Common myeloid progenitor, CD34-positive (primary cell): ENCODE data around the gene CLECL1. TPM values are rescaled to one million over a fixed set of nuclear protein-coding genes. Genes with fewer than 3 reads are reported as not detected.

ENCODE experiments used
- CTCF ChIA-PET: fragments of 350-600 bp; sonication (Branson Sonifier 250); formaldehyde crosslinking; loops from one replicate; lab custom pipeline; 2021; ENCODE audit warnings: antibody characterized with exemption; lab: Charles Lee
- POLR2A ChIA-PET: fragments of 350-600 bp; sonication (Branson Sonifier 250); formaldehyde crosslinking; loops from one replicate; lab custom pipeline; 2021; ENCODE audit warnings: antibody characterized with exemption; lab: Charles Lee
- DNase-seq, 3 donors: peaks; one replicate each; pipeline versions ENCODE4 v3.0.0 to v3.0.0-alpha.2; 2013
- H3K27ac ChIP-seq, 2 experiments: 1 replicate in 1 of 2; 2 replicates in 1 of 2; pipeline ENCODE4 v1.7.0; 2013; ENCODE audit warnings: inconsistent platforms in 2 of 2, low read length in 2 of 2, mild to moderate bottlenecking in 2 of 2, low read depth in 1 of 2, moderate library complexity in 1 of 2; ENCODE audit not compliant: severe bottlenecking in 2 of 2, insufficient read depth in 1 of 2, poor library complexity in 1 of 2
- H3K27me3 ChIP-seq, 5 experiments: replicated peaks in 2 of 5; 1 replicate in 3 of 5; 2 replicates in 2 of 5; pipeline versions ENCODE4 v1.6.1 to v1.7.0; 2013; ENCODE audit warnings: low read length in 4 of 5, mild to moderate bottlenecking in 2 of 5, moderate library complexity in 2 of 5, inconsistent platforms in 1 of 5; ENCODE audit not compliant: insufficient read depth in 5 of 5, control insufficient read depth in 4 of 5
- H3K36me3 ChIP-seq, 4 experiments: 1 replicate in 2 of 4; 2 replicates in 2 of 4; pipeline versions ENCODE4 v1.6.1 to v1.7.0; 2013; ENCODE audit warnings: low read length in 3 of 4, control low read depth in 1 of 4, mild to moderate bottlenecking in 1 of 4; ENCODE audit not compliant: control insufficient read depth in 4 of 4, insufficient read depth in 4 of 4
- H3K4me1 ChIP-seq, 4 experiments: 1 replicate in 3 of 4; 2 replicates in 1 of 4; pipeline versions ENCODE4 v1.6.1 to v1.7.1; 2013; ENCODE audit warnings: low read length in 3 of 4, mild to moderate bottlenecking in 3 of 4, control low read depth in 1 of 4, inconsistent platforms in 1 of 4, moderate library complexity in 1 of 4; ENCODE audit not compliant: control insufficient read depth in 4 of 4, insufficient read depth in 4 of 4; ENCODE audit errors: control extremely low read depth in 1 of 4
- H3K4me3 ChIP-seq, 7 experiments: 1 replicate in 4 of 7; 2 replicates in 3 of 7; pipeline versions ENCODE4 v1.5.1 to v1.7.0; 2013; ENCODE audit warnings: mild to moderate bottlenecking in 7 of 7, low read length in 6 of 7, moderate library complexity in 6 of 7, inconsistent platforms in 2 of 7, low read depth in 2 of 7, control low read depth in 1 of 7; ENCODE audit not compliant: insufficient read depth in 4 of 7, control insufficient read depth in 1 of 7; ENCODE audit errors: extremely low read depth in 1 of 7
- H3K9me3 ChIP-seq, 5 experiments: 1 replicate in 4 of 5; 2 replicates in 1 of 5; pipeline versions ENCODE4 v1.6.1 to v1.7.1; 2013; ENCODE audit warnings: low read length in 4 of 5, mild to moderate bottlenecking in 2 of 5, inconsistent platforms in 1 of 5, low read depth in 1 of 5, moderate library complexity in 1 of 5; ENCODE audit not compliant: control insufficient read depth in 4 of 5, insufficient read depth in 2 of 5; ENCODE audit errors: control extremely low read depth in 1 of 5
- WGBS: methylation state at CpG from one replicate; pipeline ENCODE4 v1.1.5; 2013; ENCODE audit not compliant: insufficient coverage; 5-methylcytosine and 5-hydroxymethylcytosine counted together
- polyA plus RNA-seq: library from polyadenylated mRNA; unstranded; fragments of 120-200 nt; gene quantifications from one replicate; pipeline ENCODE4 v1.2.1, GENCODE V29; 2013

The CLECL1 gene
- polyA plus RNA-seq = 0.69 TPM

GRCh38 chr12:9732921-9733461 is at the start of gene CLECL1:
TSS of gene CLECL1 (minus strand) at chr12:9733097.
- DNase-seq = peak in 2 of 3 donors; percentile 71 to 77
- Histone ChIP-seq H3K36me3 (no peaks in the 10 kb centered on the region), H3K27ac (peak within 1 kb of the TSS; percentile 51 to 83), H3K27me3 (no peaks in the 10 kb centered on the region), H3K9me3 (no peaks in the 10 kb centered on the region), H3K4me1 (peaks cover 25 to 57% (median 40%) of the 10 kb centered on the region in 4 experiments), H3K4me3 (peak within 1 kb of the TSS in 5 of 7 experiments; percentile 19 to 65 (median 44))
- CTCF ChIA-PET = interaction anchor here (0.9 kb wide), 2 partner anchors 10 to 24 kb away, joined by 4 read pairs; no protein-coding TSS in a partner anchor
- POLR2A ChIA-PET = no interaction called here
- WGBS = 90% methylated on average over 6 of the region's 8 CpGs

- no CpG with 5 or more reads among the region's 2 CpGs for WGBS
- POLR2A ChIA-PET = interaction anchor here (0.5 to 0.6 kb wide), 2 partner anchors 10 to 14 kb away, joined by 3 read pairs; no protein-coding TSS in a partner anchor
These were observed 48.5 kb upstream of the CLECL1 start for GRCh38 chr12:9781360-9781759.

GRCh38 chr12:9779209-9779608 is 46.3 kb upstream of the CLECL1 start:
- no peak for DNase-seq
- Histone ChIP-seq H3K27ac (no peak overlapping the region), H3K27me3 (no peaks in the 10 kb centered on the region), H3K4me1 (peaks cover 3 to 19% (median 15%) of the 10 kb centered on the region in 4 experiments), H3K4me3 (no peak overlapping the region), H3K9me3 (peaks cover 0 to 3% (median 0%) of the 10 kb centered on the region in 5 experiments), H3K36me3 (no peaks in the 10 kb centered on the region)
- no CpG with 5 or more reads among the region's 4 CpGs for WGBS
- POLR2A ChIA-PET = no interaction called here
- CTCF ChIA-PET = interaction anchor here (1.0 to 1.5 kb wide), 3 partner anchors 9 to 25 kb away, joined by 3 to 4 read pairs (median 4); no protein-coding TSS in a partner anchor

More at GRCh38 chr12:9781360-9781759, 48.5 kb upstream of the CLECL1 start:
- H3K27me3 ChIP-seq = no peaks in the 10 kb centered on the region
- H3K4me3 ChIP-seq = no peak overlapping the region
- CTCF ChIA-PET = interaction anchor here (1.0 to 1.9 kb wide), 3 partner anchors 9 to 16 kb away, joined by 3 to 5 read pairs (median 4); no protein-coding TSS in a partner anchor
- H3K4me1 ChIP-seq = peaks cover 0 to 2% (median under 1%) of the 10 kb centered on the region in 4 experiments
- peaks cover 0 to 3% (median 0%) of the 10 kb centered on the region in 5 experiments for H3K9me3 ChIP-seq
- no peak for DNase-seq
- no peak overlapping the region for H3K27ac ChIP-seq
- H3K36me3 ChIP-seq = no peaks in the 10 kb centered on the region

- WGBS = 100% methylated on average over 1 of the region's 3 CpGs
- ChIA-PET CTCF (interaction anchor here (0.8 to 1.9 kb wide), 4 partner anchors 9 to 31 kb away, joined by 3 to 6 read pairs (median 4); no protein-coding TSS in a partner anchor), POLR2A (no interaction called here)
- Histone ChIP-seq H3K27ac (no peak overlapping the region), H3K27me3 (no peaks in the 10 kb centered on the region), H3K36me3 (no peaks in the 10 kb centered on the region), H3K4me1 (peaks cover 8 to 31% (median 23%) of the 10 kb centered on the region in 4 experiments), H3K9me3 (peaks cover 0 to 3% (median 0%) of the 10 kb centered on the region in 5 experiments), H3K4me3 (no peak overlapping the region)
- DNase-seq = no peak
These were observed 43.9 kb upstream of the CLECL1 start for GRCh38 chr12:9776781-9777180.

GRCh38 chr12:9773216-9773877 is 40.5 kb upstream of the CLECL1 start:
- no peak overlapping the region for H3K27ac ChIP-seq
- no peaks in the 10 kb centered on the region for H3K27me3 ChIP-seq
- ChIA-PET CTCF (interaction anchor here (0.9 to 1.8 kb wide), 4 partner anchors 8 to 81 kb away, joined by 3 to 5 read pairs (median 4); no protein-coding TSS in a partner anchor), POLR2A (interaction anchor here (0.6 kb wide), 1 partner anchor 13 kb away, joined by 3 read pairs; the partner anchor contains the start of gene CD69)
- no peaks in the 10 kb centered on the region for H3K9me3 ChIP-seq
- peak in 1 of 3 donors; percentile 66 for DNase-seq
- no peak overlapping the region for H3K4me3 ChIP-seq
- no peaks in the 10 kb centered on the region for H3K36me3 ChIP-seq
- H3K4me1 ChIP-seq = peaks cover 8 to 49% (median 30%) of the 10 kb centered on the region in 4 experiments
- 90% methylated on average over 1 of the region's 2 CpGs for WGBS

GRCh38 chr12:9763025-9763424 is 30.1 kb upstream of the CLECL1 start:
- H3K27me3 ChIP-seq = no peaks in the 10 kb centered on the region
- peaks cover 36 to 54% (median 49%) of the 10 kb centered on the region in 4 experiments for H3K4me1 ChIP-seq
- peaks cover 0 to 3% (median 0%) of the 10 kb centered on the region in 4 experiments for H3K36me3 ChIP-seq
- H3K9me3 ChIP-seq = no peaks in the 10 kb centered on the region
- ChIA-PET POLR2A (interaction anchor here (1.2 kb wide), 1 partner anchor 34 kb away, joined by 4 read pairs; no protein-coding TSS in a partner anchor), CTCF (interaction anchor here (1.8 to 19.3 kb wide), 3 partner anchors 12 to 36 kb away, joined by 5 to 437 read pairs (median 38); no protein-coding TSS in a partner anchor)
- H3K4me3 ChIP-seq = no peak overlapping the region
- WGBS = no CpG with 5 or more reads among the region's 2 CpGs
- H3K27ac ChIP-seq = peak overlapping the region; percentile 17 to 81
- DNase-seq = peak; percentile 69 to 92 (median 84)
